Measurements from ENCODE around the gene SZT2.

The SZT2 gene

DNA sequence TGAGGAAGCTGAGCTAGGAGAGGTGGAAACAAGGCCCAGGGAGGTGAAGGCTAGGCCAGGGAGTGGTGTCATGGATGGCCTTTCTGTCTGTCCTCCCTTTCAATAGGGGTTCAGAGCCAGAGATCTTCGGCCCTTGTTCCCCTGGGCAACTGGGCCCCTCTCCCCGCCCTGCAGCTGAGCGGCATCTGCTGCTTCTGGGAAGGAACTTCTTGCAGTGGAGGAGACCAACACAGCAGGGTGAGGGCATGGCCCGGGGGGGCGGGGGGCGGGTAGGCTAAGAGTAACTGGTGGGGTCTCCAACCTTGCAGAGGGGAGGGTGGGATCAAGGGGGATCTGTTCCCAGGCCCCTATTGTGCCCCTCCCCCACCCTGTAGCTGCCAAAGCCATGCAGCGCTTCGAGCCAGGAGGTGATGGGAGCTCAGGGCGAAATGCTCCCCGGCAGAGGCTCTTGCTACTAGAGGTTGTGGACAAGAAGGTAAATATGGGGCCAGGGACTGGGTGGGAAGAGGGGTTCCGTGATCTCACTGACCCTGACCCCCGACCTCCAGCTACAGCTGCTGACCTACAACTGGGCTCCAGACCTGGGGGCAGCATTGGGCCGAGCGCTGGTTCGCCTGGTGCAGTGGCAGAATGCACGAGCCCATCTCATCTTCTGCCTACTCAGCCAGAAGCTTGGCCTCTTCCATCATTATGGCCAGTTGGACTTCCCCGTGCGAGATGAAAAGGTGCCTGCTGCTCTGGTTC lies 52.4 kb downstream of the SZT2 start:
- peak; percentile 57 for DNase-seq (ENCODE audit: low spot score)

DNA sequence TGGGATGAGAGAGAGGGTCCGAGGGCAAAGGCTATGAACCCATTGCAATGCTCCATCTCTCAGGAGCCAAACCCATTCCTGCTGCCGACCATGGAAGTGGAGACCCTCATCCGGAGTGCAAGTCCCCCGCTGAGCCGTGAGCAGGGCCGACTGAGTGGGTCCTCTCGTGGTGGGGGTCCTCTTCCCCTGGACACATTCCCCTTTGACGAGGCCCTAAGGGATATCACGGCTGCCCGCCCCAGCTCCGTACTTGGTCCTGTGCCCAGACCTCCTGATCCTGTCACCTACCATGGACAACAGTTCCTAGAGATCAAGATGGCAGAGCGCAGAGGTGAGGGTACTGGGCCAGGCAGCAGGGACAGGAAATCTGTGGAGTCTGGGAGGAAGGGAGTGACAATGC lies 53.1 kb downstream of the SZT2 start:
- DNase-seq (ENCODE audit: low spot score), result peak; percentile 57

- peak; percentile 60 for DNase-seq (ENCODE audit: low spot score)
Observed at GRCh38 chr1:43443197-43443946, 53.7 kb downstream of the SZT2 start.

- peak; percentile 31 for DNase-seq (ENCODE audit: low spot score)
Observed at GRCh38 chr1:43444151-43444828, 54.6 kb downstream of the SZT2 start.

DNA sequence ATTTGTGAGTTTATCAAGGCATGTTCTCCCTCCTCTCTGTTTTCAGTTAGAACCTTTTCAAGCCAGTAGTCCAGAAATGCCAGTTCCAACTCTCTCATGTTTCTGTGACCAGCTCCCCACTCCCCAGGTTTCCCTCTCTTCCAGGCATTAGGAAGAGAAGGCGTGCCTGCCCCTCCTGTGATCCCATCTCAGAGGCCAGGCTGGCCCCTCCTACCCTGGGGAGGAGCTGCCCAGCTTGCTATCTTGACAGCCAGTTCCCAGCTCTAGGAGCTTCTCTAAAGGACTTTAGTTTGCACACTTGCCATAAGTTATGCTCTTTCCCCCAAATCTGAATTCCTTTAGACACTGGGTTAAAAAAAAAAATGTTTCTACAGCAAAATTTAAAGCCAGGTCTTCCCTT lies 55.1 kb downstream of the SZT2 start:
- DNase-seq (ENCODE audit: low spot score), result peak; percentile 40

GRCh38 chr1:43445606-43446387 lies 56.1 kb downstream of the SZT2 start:
- peak; percentile 33 for DNase-seq (ENCODE audit: low spot score)

- no peak for DNase-seq (ENCODE audit: low spot score)
Observed at GRCh38 chr1:43446388-43446740, 56.7 kb downstream of the SZT2 start.

DNA sequence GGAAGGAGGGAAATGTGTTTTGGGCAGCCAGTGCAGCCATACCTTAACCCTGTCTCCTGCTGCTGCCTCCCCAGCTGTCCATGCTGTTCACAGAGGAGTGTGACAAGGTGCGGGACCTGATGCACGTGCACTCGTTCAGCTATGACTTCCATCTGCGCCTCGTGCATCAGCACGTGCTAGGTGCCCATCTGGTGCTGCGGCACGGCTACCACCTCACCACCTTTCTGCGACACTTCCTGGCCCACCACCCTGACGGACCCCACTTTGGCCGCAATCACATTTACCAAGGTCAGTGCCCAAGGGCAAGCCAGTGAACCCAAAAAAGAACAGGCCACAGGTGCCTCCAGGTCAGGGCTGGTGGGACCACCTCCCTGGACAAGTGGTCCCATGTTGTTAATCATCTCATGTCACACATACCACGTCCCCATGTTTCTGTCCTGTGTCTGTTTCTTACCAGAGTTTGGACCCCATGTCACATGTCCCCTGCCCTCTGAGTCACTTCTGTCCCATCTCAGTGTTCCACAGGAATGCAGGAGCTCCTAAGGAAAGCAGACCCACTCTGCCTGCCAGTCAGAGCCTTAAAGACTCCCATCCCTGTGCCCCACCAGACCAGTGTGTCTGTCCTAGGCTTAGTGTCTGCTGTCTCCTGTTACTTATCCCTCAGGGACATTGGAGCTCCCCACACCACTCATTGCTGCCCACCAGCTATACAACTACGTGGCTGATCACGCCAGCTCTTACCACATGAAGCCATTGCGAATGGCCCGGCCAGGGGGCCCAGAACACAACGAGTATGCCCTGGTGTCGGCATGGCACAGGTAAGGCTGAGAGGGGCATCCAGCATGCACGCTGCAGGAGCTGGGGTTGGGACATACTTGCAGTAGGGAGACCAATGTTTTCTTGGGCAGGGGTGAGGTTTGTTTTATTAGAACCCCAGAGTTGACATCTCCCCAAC lies 57.5 kb downstream of the SZT2 start:
- DNase-seq (ENCODE audit: low spot score), result peak; percentile 57

- DNase-seq (ENCODE audit: low spot score), result peak; percentile 62
Observed at GRCh38 chr1:43447891-43448708, 58.4 kb downstream of the SZT2 start.

- peak; percentile 58 for DNase-seq (ENCODE audit: low spot score)
Observed at GRCh38 chr1:43448955-43449707, 59.4 kb downstream of the SZT2 start.

DNA sequence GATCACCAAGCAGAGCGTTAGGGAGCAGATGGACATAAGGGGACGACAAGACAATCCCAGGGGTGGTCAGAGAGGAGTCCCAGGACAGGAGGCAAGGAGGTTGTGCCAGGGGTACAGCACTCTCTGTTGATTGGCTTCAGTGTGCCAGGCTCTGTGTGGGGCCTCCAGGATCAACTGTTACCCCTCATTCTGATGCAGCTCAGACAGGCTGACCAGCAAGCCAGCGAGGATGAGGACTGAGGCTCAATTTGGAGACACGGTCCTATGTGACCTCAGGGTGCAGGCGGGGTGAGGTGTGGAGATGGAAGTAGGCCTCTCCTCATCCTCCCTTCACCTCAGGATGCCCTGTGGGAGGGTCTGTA lies 60.0 kb downstream of the SZT2 start:
- DNase-seq (ENCODE audit: low spot score), result peak; percentile 48

DNA sequence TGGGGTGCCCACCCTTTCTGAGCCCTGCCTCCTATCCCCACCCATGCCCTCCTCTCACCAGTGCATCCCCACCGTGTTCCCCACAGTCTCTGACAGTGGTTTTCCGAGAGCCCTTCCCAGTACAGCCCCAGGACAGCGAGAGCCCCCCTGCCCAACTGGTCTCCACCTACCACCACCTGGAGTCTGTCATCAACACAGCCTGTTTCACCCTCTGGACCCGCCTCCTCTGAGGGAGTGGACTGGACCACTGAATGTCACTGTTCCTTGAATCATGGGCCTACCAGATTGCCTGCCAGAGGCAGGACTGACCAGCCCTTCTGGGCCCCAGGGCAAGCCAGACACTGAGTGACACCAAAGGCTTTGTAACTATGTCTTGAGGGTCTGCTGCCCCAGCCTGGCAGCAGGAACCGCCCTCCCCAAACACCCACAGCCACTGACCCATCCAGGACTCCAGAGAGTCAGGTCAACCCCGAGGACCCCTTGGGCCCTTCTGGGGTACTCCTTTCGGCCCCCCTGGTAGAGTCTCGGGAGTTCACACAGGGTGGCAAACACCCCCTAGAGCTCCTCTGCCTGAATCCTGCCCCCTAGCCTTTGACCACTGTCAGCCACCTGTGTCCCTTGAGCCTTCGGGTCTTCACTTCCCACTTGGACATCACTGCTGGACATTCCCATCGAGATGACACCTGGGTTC lies 60.7 kb downstream of the SZT2 start:
- DNase-seq (ENCODE audit: low spot score), result peak; percentile 61

DNA sequence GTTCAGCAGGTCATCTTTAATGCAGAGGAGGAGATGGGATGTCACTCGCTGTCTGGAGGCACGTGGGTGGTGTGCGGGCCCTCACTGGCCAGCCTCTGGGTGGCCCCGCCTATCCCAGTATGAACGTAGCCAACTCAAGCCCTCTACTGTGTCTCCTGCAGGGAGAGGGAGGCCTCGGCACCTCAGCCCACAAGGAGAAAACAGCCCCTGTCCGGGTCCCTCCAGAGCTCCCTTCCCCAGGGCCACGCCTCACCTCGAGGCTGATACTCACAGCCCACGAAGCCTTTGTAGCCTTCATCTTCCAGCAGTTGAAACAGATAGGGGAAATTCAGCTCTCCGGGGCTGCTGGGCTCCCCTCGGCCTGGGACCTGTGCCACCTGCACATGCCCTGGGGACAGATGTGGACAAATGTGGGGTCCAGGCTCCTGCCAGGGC lies 61.5 kb downstream of the SZT2 start:
- no peak for DNase-seq (ENCODE audit: low spot score)

DNA sequence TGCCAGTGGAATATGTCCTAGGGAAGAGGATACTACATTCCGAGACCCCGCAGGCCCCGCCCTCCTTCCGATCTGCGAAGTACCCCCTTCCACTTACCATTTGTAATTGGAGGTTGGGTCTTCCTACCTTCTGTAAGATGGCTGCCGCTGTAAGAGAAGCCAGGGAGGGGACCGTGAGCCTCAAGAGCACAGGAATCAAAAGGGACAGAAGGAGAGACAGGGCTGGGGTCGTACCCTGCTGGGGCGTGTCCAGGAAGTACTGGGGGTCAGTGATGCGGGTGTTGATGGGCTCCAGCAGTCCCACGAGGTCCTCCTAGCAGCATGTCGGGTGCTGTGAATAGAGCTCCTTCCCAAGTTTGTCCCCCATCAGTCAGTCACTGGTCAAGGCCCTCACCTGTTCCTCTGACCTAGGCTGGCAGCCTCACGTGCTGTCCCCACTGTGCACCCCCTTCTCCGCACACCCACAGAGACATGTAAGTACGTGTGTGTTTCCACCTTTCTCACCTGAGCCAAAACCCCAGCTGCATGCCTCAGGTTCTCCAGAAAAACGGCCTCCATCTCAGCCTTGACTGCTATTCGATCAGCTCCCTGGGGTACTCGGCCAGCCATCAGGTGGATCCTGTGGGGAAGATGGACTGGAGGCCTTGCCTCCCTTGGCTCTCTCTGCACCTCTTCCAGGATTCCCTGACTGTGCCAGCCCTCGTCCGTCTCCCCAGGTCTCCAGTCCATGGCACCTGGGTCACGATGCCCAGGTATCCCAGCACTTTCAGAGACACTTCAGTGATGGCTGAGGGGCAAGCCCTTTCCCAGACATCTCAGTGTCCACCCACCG lies 62.2 kb downstream of the SZT2 start:
- DNase-seq (ENCODE audit: low spot score), result no peak

- no peak for DNase-seq (ENCODE audit: low spot score)
Observed at GRCh38 chr1:43452789-43453441, 63.2 kb downstream of the SZT2 start.

GRCh38 chr1:43453442-43454269 lies 64.0 kb downstream of the SZT2 start, which contains the start of gene HYI:
HYI (minus strand) TSS chr1:43453931; CDS start chr1:43453793, 138 bp downstream.
- peak; percentile 88 for DNase-seq (ENCODE audit: low spot score)

All from left forelimb (tissue), 1 donor.